Progenitor cell of endocrine pancreas (in vitro differentiated cells): ENCODE data around the gene CA12. TPM values are rescaled to one million over a fixed set of nuclear protein-coding genes. Genes with fewer than 3 reads are reported as not detected.

Experiments
- DNase-seq: peaks from one replicate; pipeline ENCODE4 v3.0.0; 2021; ENCODE audit warnings: low spot score; ENCODE audit not compliant: unreplicated experiment
- H3K27ac Mint-ChIP-seq: 2 replicates; pipeline ENCODE4 v1.8.0; 2021; ENCODE audit warnings: mild to moderate bottlenecking, moderate library complexity, mixed read lengths
- H3K27me3 Mint-ChIP-seq: 2 replicates; pipeline ENCODE4 v1.8.0; 2021; ENCODE audit warnings: mixed read lengths
- H3K36me3 Mint-ChIP-seq: 2 replicates; pipeline ENCODE4 v1.8.0; 2022; ENCODE audit warnings: mixed read lengths; ENCODE audit not compliant: insufficient read depth
- H3K4me1 Mint-ChIP-seq: 2 replicates; pipeline ENCODE4 v1.8.0; 2021; ENCODE audit warnings: low read depth, mixed read lengths
- H3K4me3 Mint-ChIP-seq: 2 replicates; pipeline ENCODE4 v1.8.0; 2021; ENCODE audit warnings: low read depth, mild to moderate bottlenecking, moderate library complexity, mixed read lengths
- H3K9me3 Mint-ChIP-seq: 2 replicates; pipeline ENCODE4 v1.8.0; 2021; ENCODE audit warnings: low read depth, mixed read lengths
- total RNA-seq: library from RNA; stranded (reverse); gene quantifications from 2 replicates; pipeline ENCODE4 v1.2.1, GENCODE V29; 2021
- TF ChIP-seq, protein P1 (sequence below): fragments of 200-600 bp; sonication (generic); IDR thresholded peaks from one replicate; pipeline ENCODE4 v1.5.0; 2021; ENCODE audit warnings: antibody characterized with exemption, mild to moderate bottlenecking; ENCODE audit not compliant: unreplicated experiment

The CA12 gene
- total RNA-seq, 1 donor from 2014 or later = 0.38 TPM

DNA sequence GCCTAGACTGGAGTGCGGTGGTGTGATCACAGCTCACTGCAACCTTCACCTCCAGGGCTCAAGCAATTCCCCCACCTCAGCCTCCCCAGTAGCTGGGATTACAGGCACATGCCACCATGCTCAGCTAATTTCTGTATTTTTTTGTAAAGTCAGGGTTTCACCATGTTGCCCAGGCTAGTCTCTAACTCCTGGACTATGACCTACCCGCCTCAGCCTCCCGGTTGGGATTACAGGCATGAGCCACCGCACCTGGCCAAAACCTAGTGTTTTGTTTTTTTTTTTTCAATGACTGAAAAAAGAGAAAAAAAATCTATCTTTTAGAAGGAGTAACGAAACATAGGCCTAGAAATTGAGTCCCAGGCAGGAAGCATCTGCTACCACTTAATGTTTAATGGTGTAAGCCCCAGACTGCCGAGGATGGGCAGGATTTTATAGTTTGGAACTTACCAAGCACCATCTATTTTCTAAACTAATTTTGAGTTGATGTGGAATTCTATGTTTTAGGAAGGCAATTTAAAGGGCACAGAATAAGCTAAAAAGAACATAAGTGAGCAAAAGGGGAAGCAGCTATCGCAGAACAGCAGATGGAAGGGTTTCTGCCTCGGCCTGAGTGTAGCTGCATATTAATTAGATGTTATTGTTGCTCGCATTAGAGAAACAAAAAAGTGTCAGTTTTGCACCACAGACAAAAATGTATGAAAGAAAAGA lies 24.2 kb upstream of the CA12 start:
- H3K27me3 Mint-ChIP-seq = no peaks in the 10 kb centered on the region
- no peaks in the 10 kb centered on the region for H3K9me3 Mint-ChIP-seq
- H3K36me3 Mint-ChIP-seq = no peaks in the 10 kb centered on the region
- TF ChIP-seq, protein P1, sequence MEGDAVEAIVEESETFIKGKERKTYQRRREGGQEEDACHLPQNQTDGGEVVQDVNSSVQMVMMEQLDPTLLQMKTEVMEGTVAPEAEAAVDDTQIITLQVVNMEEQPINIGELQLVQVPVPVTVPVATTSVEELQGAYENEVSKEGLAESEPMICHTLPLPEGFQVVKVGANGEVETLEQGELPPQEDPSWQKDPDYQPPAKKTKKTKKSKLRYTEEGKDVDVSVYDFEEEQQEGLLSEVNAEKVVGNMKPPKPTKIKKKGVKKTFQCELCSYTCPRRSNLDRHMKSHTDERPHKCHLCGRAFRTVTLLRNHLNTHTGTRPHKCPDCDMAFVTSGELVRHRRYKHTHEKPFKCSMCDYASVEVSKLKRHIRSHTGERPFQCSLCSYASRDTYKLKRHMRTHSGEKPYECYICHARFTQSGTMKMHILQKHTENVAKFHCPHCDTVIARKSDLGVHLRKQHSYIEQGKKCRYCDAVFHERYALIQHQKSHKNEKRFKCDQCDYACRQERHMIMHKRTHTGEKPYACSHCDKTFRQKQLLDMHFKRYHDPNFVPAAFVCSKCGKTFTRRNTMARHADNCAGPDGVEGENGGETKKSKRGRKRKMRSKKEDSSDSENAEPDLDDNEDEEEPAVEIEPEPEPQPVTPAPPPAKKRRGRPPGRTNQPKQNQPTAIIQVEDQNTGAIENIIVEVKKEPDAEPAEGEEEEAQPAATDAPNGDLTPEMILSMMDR = no peak
- no peak overlapping the region for H3K4me3 Mint-ChIP-seq
- H3K4me1 Mint-ChIP-seq = no peaks in the 10 kb centered on the region
- no peak overlapping the region for H3K27ac Mint-ChIP-seq
- DNase-seq = no peak

DNA sequence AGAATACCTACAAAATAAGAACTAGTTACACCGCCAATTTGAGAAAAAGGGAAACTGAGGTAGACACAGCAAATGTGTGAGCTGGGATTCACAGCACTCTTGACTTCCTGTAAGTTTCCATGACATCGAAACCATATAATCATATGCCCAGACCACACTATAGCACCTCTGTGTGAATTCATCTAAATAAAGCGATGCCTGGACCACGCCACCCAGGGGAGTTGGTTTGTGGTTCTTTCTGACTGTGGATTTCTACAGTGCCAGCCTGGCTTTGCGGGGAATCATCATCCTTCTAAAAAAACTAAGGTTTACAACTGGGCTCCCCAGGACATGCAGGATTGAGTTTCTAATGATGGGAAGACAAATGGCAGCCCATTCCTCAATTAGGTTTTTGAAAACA lies 23.5 kb upstream of the CA12 start:
- DNase-seq = no peak
- Mint-ChIP-seq H3K27ac (no peak overlapping the region), H3K4me1 (no peaks in the 10 kb centered on the region), H3K36me3 (no peaks in the 10 kb centered on the region), H3K9me3 (no peaks in the 10 kb centered on the region), H3K27me3 (no peaks in the 10 kb centered on the region), H3K4me3 (no peak overlapping the region)
- TF ChIP-seq, protein P1 = no peak

DNA sequence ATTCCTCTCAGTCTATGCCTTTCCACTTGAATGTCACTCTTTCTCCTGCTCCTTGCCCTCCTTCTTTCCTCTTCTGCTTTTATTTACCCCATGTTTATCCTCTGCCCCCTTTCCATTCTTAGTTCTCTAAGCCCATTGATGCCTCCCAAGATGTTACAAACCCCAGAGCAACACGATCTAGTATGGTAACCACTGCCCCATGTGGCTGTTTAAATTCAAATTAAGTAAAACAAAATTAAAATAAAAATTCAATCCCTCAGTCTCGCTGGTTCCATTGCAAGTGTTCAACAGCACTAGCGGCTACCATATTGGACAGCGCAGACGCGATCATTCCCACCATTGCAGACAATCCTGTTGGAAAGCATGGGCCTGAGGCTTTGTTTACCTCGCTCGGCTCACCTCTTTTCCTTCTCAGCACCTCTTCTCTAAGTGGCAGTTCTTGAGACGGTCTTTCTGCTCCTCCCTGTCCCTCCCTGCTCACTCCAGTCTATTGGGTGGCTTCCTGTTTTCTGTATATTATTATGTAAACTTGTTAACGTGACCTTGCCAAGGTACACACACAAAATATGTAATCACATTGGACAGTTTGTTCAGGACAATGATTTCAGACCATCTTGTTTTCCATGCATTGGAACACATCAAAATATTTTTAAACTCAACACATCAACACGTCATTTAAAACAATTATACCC lies 21.8 kb upstream of the CA12 start:
- H3K36me3 Mint-ChIP-seq = no peaks in the 10 kb centered on the region
- no peaks in the 10 kb centered on the region for H3K4me1 Mint-ChIP-seq
- H3K4me3 Mint-ChIP-seq = no peak overlapping the region
- peaks cover 3% of the 10 kb centered on the region for H3K27me3 Mint-ChIP-seq
- H3K9me3 Mint-ChIP-seq = peaks cover 1% of the 10 kb centered on the region
- TF ChIP-seq, protein P1 = no peak
- H3K27ac Mint-ChIP-seq = no peak overlapping the region
- DNase-seq = no peak

DNA sequence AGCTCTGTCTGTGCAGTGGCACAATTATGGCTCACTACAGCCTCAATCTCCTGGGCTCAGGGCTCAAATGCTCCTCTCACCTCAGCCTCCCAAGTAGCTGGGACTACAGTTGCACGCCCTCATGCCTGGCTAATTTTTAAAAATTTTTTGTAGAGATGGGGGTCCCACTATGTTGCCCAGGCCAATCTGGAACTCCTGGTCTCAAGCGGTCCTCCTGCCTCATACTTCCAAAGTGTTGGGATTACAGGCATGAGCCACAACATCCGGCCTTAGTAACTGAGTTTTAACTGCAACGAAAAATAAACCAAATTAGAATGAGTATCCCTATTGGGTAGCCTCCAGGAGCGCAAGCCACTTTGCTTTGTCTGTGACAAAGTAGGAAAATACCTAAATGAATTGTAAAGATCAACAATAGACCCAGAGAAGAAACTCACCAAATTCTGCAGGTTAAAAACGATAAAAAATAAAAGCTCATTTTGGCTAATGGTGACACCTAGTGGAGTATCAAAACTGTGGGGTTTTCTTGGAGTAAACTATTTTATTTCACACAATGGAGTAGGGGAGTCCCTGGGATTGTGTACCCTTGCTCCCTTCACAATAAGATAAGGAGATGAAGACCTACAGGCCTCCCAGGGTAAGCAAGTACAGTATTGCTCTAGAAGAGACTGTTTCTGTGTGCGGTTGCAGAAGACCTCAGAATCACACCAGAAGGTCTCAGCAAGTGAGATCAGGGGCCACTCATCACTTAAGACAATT lies 21.0 kb upstream of the CA12 start:
- Mint-ChIP-seq H3K4me3 (no peak overlapping the region), H3K9me3 (peaks cover 2% of the 10 kb centered on the region), H3K36me3 (no peaks in the 10 kb centered on the region), H3K27me3 (peaks cover 3% of the 10 kb centered on the region), H3K27ac (no peak overlapping the region), H3K4me1 (no peaks in the 10 kb centered on the region)
- DNase-seq = no peak
- TF ChIP-seq, protein P1 = peak; percentile 62

DNA sequence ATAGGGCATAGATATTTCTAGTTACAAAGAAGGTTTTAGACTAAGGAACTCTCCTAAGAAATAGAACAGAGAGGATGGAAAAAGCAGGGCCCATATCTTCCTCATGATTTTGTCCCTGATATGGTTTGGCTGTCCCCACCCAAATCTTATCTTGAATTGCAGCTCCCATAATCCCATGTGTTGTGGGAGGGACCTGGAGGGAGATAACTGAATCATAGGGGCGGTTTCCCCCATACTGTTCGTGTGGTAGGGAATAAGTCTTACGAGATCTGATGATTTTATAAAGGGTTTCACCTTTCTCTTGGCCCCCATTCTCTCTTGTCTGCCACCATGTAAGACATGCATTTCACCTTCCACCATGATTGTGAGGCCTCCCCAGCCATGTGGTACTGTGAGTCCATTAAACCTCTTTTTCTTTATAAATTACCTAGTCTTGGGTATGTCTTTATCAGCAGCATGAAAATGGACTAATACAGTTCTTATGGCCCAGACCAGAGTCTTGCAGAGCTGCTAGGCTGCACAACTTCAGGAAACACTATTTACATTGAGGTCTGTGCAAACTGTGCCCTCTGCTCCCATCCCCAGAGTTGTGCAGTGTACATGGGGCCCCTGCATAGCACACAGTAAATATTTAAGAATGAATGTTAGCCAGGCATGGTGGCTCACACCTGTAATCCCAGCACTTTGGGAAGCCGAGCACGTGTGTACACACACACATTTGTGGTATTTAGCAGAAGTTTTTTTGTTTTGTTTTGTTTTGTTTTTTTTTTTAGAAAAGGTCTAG lies 20.3 kb upstream of the CA12 start:
- Mint-ChIP-seq H3K27me3 (peaks cover 3% of the 10 kb centered on the region), H3K4me3 (no peak overlapping the region), H3K9me3 (peaks cover 2% of the 10 kb centered on the region), H3K27ac (no peak overlapping the region), H3K36me3 (no peaks in the 10 kb centered on the region), H3K4me1 (no peaks in the 10 kb centered on the region)
- no peak for DNase-seq
- TF ChIP-seq, protein P1 = no peak
